Eye (tissue), 1 donor: ENCODE measurements around the gene DOCK4.

ENCODE experiments used
- DNase-seq: peaks from one replicate; pipeline ENCODE4 v3.0.0-alpha.2; 2015

DOCK4 gene

DNA sequence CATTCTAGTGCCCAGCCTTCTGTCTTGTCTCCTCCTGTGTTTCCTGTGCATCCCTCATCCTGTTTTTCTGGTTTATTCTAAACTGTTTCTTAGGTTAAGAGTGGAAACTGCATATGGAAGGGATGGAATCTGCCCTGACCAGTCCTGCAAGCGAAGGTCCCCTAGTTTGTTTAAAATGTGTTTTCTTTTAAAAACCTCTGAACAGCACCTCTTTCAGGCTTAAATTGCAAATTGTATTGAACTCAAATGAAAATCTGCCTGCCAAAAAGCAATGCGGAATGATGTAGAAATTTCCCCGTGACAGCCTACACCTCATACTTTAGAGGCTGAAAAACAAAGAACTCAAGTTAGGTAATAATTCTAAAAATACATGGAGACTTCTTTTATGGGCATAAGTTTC, 421.1 kb downstream of the DOCK4 start:
- no peak for DNase-seq

DNA sequence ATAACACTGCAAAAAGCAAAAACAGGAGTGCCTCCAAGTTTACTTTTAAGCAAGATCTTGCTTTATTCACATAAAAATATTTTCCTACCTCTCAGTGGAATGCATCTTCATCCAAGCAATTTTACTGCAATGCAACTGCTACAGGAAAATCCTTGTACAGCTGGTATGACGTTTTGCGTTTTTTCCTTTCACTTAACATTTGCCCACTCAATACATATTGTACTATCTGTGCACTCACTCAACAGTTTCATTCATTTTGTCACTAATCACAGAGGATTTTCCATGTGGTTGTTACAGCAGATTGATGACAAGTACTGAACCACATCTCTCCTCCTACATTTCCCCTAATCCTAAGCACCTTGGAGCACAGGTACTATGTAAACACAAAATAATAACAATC, 421.9 kb downstream of the DOCK4 start:
- DNase-seq, result no peak

DNA sequence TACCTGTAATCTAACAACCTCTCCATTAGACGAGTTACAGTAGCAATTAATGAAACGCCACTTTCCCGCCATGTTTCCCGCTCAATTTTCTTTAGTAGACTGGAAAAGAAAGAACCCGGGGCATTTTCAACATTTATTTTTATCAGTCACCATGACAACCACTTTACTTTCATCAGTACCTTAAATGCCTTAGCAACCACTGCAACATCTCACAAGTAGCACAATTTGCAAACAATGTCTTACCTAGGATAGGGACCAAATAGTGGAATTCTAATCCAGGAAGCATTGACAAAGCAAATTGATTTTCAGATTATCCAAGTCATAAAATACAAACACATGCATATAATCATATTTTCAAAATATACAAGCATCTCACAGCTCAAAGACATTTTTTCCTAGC, 422.3 kb downstream of the DOCK4 start:
- no peak for DNase-seq

DNA sequence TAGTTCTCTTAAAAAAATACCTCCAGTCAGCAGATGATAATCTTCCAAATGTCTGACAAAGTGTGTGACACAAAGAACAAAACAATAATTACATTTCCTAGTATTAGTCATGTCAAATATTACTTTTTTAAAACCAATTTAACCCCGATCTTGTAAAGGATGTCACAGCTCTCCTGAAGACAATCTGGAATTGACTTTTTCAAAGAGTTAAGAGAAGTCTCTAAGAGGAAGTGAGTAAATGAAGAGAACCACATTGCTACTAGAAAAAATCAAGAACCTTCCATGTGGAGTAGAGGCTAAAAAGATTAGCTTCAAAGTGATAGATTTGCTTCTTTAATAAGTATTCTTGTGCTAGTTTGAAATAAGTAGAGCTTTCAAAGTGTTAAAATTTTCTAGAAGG, 425.7 kb downstream of the DOCK4 start:
- DNase-seq, result no peak

DNA sequence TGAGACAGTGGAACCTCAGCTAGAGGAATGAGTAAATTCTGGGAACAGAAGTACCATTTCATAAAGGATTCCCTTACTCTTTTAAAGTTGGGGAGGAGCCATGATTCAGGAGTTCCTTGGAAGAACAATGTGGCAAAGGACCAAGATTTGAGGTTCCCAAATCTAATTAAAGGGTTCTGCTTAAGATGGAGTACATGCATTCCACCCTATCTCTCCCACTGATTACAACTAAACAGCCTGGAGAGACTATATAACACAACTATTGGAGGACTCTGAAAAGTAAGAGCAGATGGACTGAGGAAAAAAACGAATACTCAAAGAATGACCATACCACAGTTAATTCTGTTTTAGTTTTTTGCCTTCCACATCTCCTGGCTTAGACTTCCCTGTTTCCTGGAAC, 431.0 kb downstream of the DOCK4 start:
- DNase-seq, result no peak

DNA sequence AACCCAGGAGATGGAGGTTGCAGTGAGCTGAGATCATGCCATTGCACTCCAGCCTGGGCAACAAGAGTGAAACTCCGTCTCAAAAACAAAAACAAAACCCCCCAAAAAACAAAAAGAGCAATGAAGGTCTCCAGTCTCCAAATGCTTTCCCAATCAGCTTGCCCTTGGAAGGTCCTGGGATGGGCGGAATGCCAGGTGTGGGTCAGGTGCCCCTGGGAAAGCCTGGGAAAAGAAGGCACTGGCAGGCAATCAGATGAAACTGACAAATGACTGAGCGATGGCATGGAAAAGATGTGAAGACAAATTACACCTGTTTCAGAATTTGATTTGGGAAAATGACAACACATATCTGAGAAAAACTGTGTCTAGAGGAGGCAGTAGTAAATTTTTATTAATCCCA, 433.5 kb downstream of the DOCK4 start:
- no peak for DNase-seq

DNA sequence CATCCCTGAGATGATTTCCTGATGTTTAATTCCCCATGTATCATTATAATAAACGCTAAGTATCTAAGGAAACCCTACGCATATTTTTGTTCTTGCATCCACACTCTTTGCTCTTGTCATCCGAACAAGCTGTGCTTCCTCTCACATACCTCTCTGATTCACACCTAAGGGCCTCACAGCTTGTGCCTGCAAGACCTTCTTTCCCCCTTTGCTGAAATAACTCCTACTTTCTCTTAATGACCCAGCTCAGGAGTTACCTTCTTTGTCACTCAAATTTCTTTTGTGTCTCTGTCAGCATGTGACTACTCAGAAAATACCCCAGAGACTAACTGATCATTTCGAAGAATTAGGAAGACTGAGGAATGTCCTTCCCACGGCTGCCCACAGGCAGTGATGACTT, 434.6 kb downstream of the DOCK4 start:
- no peak for DNase-seq

DNA sequence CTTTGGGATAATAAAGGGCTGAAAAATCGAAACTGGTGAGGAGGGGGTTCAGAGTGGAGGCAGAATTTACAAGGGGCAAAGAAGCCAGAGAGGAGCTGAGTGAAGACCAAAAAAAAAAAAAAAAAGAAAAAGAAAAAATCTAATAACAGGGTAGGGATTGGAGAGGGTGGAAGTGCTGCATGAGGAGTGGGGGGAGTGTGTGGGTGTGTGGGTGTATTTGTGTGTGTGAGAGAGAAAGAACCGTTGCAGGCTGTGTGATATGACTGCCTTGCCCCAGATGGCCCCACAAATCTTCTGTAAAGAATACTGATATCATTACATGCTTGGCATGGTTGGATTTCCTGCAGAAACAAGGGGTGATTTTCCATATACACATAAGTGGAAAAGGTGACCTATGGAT, 436.1 kb downstream of the DOCK4 start:
- no peak for DNase-seq

DNA sequence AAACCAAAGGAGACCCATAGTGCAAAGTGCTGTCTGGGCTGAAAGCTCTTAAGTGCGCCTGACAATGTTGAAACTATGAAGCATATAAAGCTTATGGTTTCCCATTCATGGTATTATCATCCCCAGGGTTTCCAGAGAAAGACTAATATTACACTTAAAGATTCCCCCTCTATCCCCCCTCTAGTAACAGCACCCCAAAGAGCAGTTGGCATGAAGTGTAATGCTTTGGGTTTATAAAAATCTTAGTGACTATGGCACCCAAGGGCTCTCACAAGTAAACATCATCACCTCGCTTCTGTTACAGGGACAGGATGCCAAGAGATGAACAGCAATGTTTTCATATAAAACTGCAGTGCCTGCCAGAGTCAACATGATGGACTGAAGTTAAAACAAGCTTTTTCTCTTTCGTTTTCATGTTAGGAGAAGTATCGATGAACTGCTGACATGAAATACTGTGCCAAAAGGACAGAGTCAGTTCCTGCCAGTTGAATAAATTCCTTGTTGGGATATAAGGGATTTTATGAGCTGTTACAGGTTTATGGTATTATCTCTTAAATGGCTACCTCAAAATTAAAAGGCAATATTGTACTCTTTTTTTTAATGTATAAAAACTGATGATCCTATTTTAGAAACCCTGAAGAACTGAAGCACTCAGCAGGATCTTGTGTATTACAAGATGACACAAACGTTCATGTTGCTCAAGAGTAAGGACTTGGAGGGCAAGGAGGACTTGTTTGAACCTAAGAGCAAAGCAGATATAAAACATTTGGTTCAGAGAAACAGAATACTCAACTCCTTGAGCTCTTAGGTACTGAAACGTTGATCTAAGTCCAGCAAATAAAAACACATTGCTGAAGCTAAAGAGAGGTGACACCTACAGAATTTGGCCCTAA, 440.2 kb downstream of the DOCK4 start:
- DNase-seq, result no peak

DNA sequence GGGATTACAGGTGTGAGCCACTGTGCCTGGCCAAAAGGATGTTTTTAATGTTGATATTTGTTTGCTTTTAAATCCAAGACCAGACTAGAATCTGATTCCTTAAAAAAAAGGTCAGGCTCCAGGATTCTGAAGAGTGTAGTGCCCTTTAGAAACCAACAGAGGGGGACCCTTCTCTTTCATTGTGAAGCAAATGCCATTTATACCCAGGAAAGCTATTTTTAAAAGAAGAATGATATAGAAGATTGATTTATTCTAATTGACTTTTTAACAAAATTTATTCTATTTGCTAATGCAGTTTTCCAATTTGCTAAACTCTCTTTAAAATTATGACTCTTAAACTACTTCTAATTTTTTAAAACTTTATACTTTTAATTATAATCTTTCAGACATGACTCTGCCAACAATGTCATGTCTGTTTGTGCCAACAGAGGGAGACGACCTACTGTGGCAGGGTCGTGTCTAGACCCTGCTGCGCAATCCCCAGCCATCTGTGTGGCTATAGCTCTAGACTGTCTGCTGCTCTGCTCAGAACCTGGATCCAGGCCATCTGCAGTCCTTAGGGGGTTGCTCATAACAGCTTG, 442.9 kb downstream of the DOCK4 start:
- peak; percentile 73 for DNase-seq

DNA sequence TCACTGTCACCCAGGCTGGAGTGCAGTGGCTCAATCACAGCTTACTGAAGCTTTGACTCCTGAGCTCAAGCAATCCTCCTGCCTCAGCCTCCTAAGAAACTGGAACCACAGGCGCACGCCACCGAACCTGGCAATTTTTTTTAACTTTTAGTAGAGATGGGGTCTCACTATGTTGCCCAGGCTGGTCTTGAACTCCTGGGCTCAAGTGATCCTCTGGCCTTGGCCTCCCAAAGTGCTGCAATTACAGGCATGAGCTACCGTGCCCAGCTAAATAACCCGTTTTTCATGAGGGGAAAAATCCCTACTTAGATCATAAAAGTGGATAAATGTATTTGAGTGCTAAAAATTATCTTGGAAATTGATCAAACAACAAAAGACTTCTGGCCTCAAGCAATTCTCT, 443.4 kb downstream of the DOCK4 start:
- DNase-seq, result no peak

DNA sequence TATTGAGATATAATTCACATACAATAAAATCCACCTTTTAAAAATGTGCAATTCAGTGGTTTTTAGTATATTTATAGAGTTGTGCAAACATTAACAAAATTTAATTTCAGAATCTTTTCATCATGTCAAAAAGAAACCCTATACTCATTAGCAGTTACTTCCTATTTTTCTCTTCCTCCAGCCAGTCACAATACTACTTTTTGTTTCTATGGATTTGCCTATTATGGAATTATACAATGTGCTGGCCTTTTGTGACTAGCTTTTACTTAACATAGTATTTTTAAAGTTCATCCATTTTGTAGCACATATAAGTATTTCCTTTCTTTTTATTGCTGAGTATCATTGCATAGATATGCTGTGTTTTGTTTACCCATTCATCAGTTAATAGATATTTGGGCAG, 444.0 kb downstream of the DOCK4 start:
- no peak for DNase-seq

DNA sequence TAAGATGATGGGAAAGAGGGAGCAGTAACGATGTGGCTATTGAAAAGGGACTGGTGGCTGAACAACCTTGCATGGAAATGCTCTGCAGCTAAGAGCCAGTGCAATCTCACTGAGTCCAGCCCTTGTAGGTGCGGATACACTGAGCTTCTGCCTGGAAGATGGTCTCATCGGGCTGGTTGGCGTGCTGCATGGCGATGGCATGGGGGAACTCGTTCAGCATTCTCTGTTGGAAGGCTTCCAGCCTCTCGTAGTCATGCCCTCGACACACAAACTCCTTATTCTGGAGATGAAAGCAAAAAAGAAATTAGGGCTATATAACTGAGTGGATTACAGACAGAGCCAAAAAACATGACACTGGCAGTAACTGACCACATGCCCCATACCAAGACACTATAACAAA, 446.2 kb downstream of the DOCK4 start:
- DNase-seq, result no peak

DNA sequence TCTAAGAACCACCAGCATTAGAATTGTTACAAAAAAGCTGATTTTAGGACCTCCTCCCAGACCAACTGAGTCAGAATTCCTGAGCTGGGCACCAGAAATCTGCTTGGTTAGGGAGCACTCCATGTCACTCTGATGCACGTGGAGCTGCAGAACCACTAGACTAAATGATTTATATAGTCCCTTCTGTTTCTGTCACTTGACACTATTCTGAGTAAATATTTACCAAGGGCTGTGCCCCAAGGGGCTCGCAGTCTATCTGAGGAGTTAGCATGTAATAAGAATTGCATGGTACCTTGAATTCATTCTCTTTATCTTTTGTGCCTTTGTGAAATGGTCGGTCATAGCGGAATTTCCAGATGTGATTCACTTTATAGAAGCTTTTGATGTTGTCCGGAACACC, 447.9 kb downstream of the DOCK4 start:
- no peak for DNase-seq

DNA sequence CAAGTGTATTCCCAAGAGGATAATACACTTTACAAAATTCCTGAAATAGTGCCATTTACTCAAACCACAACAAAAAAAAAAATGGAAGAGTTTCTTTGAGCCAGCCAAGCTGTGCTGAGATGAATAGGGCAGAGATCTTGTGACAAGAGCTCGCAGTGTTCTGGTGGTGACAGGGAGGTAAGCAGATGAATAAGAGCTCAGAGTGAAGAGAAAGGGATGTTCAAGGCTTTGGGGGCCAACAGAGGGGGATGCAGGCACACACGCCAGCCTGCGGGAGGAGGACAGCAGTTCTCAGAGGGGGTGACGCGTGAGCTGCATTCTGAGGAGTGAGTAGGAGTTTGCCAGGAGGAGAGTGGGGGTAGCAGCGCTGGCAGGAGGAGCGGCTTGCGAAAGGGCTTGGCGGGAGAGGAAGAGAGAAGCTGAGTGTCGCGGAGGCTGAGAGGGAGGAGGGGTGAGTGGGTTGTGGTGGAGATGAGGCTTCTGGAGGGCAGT, 449.5 kb downstream of the DOCK4 start:
- DNase-seq, result peak; percentile 25

DNA sequence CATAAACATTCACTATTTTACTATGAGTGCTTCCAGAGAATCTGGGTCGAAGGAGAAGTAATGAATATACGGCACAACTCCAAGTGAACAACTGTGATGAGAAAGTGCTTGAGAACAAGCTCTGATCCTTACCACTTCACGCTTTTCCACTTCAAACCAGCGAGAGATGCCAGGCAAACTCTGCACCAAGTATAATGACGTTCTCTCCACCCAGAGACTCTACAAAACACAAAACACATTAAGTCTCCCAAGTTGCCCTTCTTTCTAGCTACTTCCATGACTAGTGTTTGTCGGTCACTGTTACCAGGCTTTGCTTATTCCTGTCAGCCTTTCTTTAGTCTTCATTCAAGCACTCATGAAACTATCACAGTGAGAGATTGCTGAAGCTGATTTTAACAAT, 450.8 kb downstream of the DOCK4 start:
- no peak for DNase-seq

DNA sequence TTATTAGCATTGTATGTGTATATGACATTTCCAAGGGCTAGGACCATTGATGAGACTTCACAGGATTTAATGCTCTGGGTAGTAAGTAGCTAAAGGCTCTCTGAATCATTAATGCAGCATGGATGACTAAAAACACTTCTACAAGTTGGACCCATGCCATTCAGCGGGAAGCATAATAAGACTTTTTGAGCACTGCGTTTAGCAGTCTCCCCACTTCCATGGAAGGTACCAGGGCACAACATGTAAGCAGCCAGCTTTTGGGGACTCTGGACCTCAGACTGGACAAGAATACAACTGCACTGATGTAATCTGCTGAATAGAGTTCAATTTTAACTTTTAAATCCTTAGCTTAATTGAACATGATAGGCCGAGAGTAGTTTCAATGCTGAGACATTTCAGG, 452.2 kb downstream of the DOCK4 start:
- DNase-seq, result no peak

DNA sequence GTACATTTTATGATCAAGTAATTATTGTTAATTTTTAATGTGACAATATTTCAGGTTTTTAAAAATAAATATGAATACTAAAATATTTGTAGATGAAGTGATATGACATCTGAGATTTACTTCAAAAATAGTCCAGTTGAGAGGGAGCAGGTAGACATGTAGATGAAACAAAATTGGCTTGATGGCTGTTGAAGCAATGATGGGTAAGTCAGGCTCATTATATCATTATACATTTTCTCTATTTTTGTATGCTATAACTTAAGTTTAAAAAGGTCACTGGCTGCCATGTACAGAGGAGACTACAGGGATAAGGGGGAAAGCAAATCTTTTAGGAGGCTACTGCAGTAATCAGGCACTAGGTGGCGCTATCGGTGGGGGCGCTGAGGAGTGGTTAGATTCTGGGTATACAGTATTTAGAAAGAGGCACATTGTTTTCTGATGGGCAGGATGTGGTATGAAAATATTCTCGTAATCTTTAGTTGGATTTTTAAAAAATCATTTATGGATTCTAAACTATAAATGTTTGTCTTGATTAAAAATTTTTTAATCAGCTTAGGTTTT, 454.1 kb downstream of the DOCK4 start:
- peak; percentile 79 for DNase-seq

DNA sequence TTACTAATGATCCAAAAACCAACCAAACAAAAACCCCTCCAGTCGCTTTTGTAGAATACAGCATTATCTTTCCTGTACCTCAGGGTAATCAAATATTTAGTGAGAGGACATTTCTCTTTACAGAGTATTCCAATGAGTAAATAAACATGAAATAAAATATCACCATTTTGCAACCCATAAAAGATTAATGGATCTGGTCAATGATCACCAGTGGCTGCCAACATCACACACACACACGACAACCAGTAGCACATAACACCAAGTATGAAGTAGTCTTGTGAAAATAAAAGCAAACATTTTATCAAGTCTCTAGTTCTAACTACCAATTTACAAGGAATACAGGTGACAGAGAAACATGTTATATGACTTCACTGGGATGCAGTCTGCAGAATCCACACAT, 455.3 kb downstream of the DOCK4 start:
- no peak for DNase-seq

DNA sequence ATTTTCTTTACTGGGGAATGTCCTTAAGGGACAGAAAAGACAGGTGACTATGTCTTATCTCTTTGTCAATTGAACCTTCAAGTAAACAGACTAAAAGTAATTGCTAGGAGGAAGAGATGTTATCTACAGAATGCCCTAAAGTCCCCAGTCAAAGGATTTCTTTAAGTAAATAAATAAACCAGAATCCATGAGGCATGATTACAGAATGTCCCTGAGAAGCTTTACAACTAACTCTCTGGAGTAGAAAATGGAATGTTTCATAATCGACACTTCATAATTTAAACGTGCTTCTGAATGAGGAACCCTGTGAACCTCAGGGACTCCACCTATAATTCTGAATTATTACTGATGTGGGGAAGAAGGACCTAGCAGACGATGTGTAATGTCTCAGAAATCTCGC, 456.0 kb downstream of the DOCK4 start:
- DNase-seq, result no peak

DNA sequence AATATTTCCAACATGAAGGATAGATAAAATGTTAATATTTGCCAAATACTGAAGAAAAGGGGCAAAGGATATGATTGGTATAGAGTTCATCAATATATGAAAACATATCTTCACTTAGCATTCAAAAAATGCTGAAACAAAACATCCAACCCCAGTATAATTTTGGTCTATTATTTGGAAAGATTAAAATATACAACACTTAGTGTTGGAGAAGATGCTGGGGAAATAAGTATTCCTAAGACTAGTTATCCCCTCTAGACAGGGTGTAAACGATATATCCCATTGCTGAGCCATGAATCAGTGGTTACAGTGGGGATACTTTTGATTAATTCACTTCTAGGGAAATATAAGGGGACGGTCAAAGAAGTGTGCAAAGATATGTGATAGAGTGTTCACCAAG, 456.6 kb downstream of the DOCK4 start:
- DNase-seq, result no peak

DNA sequence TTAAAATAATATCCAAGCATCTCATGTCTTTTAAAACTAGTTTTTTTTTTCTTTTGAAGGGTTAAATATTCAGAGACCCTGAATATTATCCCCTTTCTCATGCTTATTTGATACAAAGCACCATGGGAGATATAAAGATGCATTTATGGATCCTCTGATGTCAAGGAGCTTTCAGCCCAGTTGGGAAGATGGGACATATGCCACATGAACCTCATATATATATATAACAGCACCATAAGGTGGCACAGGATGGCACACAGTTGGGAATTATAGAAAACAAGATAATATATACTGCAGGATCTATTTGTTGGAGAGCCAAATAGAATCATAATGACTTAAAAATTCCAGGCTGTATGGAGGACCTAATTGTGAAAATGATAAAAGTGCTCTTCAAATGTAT, 458.5 kb downstream of the DOCK4 start:
- no peak for DNase-seq

DNA sequence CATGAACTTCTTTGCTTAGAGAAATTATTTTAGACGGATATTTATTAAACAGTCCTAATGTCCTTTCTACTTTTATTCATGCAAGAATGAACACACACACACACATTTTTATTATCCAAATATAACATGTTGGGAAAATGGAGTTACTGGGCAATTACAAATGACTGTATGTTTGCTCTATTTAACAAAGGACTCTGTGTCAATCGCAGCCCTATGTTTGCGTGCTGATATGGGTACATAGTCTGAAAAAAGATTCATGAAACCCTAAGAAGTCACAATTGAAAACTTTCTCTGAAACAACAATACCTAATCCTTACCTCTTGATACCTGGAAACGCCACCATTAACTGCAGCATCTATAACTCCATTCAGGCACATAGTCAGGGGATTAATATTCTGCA, 459.2 kb downstream of the DOCK4 start:
- no peak for DNase-seq

DNA sequence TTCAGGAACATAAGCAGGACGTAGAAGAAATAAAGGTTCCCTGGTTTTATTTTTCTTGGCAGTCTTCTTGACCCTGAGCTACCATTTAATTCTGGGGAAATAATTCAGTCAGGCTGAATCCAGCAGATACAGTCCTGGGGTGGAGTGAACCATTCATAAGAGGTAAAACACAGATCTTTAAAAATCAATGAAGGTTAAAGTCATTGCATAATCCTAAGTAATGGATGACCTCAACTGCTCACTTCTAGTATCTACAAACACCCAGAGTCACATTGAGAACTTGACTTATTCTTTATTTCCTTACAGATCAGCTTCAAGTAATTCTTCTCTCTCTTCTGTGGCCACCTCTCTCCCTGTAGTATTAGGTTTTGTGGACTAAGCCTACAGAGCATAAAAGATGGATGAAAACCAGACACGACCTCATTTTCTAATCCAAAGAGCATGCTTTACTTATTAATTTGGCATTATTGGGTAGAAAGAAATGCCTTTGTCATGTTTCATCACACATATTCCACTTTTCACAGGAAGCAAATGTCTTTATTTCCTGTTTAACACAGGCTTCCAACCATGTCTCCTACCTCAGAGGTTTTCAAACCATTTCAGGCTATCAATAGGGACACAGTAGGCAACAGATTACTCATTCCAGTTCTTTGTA, 461.6 kb downstream of the DOCK4 start:
- DNase-seq, result no peak
